Small intestine (tissue), 4 donors: ENCODE measurements around the gene TARBP2. TPM values are rescaled to one million over a fixed set of nuclear protein-coding genes. Genes with fewer than 3 reads are reported as not detected.

Experiments
- polyA plus RNA-seq, 4 donors: library from polyadenylated mRNA; stranded (reverse) in 3 of 4; unstranded in 1 of 4; fragments of 200-250 nt in 3 of 4; fragments of 120-200 nt in 1 of 4; gene quantifications; one replicate each; pipeline versions ENCODE4 v1.2.1 to v1.2.3, GENCODE V29; 2013
- donor health status: healthy with polysubstance abuse.
- donor health status: Bipolar disorder and iron deficiency.
- donor health status: healthy.

The TARBP2 gene
- polyA plus RNA-seq, 4 donors = 18.9 to 31.0 (median 26.9) TPM

Other genes with a start within 250 kb of the TARBP2 start
- 10 to 100 TPM in 3 of 4 donors, 1 to 10 TPM in 1; 8.0 to 48.9 (median 25.5) TPM for gene ESPL1, start 233.0 kb upstream of the TARBP2 start, polyA plus RNA-seq
- 1,000 to 10,000 TPM in 1 of 4 donors, 100 to 1,000 TPM in 3; 620 to 1,223 (median 795) TPM for gene PFDN5, start 205.7 kb upstream of the TARBP2 start, polyA plus RNA-seq
- gene MYG1, start 201.6 kb upstream of the TARBP2 start, polyA plus RNA-seq = 10 to 100 TPM; 42.4 to 87.0 (median 66.9) TPM
- gene AAAS, start 179.7 kb upstream of the TARBP2 start, polyA plus RNA-seq = 10 to 100 TPM; 20.0 to 54.0 (median 33.7) TPM
- gene SP7, start 164.9 kb upstream of the TARBP2 start, polyA plus RNA-seq = under 1 TPM in 1 of 4 donors, not detected in 3; 0.01 TPM
- 10 to 100 TPM; 13.8 to 75.6 (median 18.3) TPM for gene SP1, start 121.1 kb upstream of the TARBP2 start, polyA plus RNA-seq
- 10 to 100 TPM in 1 of 4 donors, under 1 TPM in 2, not detected in 1; 0.04 to 12.9 (median 0.81) TPM for gene AMHR2, start 77.4 kb upstream of the TARBP2 start, polyA plus RNA-seq
- gene PRR13, start 59.5 kb upstream of the TARBP2 start, polyA plus RNA-seq = 1,000 to 10,000 TPM in 1 of 4 donors, 100 to 1,000 TPM in 3; 507 to 1,038 (median 704) TPM
- 100 to 1,000 TPM; 446 to 821 (median 494) TPM for gene PCBP2, start 49.2 kb upstream of the TARBP2 start, polyA plus RNA-seq
- gene MAP3K12, start 1.8 kb upstream of the TARBP2 start, polyA plus RNA-seq = 1 to 10 TPM in 3 of 4 donors, under 1 TPM in 1; 0.67 to 9.0 (median 4.3) TPM
- gene NPFF, start 6.2 kb downstream of the TARBP2 start, polyA plus RNA-seq = 1 to 10 TPM in 1 of 4 donors, under 1 TPM in 1, not detected in 2; 0.12 to 4.2 TPM
- 10 to 100 TPM in 3 of 4 donors, 1 to 10 TPM in 1; 8.6 to 32.9 (median 14.5) TPM for gene ATF7, start 125.1 kb downstream of the TARBP2 start, polyA plus RNA-seq
- gene ATP5MC2, start 174.8 kb downstream of the TARBP2 start, polyA plus RNA-seq = 100 to 1,000 TPM; 433 to 621 (median 568) TPM
- gene CALCOCO1, start 226.2 kb downstream of the TARBP2 start, polyA plus RNA-seq = 10 to 100 TPM; 45.1 to 81.3 (median 46.6) TPM